Measurements from ENCODE around the gene MYO1D.

DNA sequence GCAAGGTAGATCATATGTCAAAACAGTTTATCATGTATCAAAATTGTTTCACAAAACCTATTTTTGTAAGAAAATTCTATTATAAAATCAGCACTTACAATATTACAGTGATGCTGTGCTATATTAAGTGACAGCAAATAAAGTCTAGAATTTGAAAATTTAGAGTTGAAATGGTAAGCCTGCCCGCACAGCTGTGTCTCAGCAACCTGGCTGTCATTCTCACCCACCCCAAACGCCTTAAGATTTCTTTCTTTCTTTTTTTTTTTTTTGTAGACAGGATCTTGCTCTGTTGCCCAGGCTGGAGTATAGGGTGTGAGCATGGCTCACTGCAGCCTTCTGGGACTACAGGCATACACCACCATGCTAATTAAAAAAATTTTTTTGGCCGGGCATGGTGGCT, 363.3 kb downstream of the MYO1D start:
- TF ChIP-seq, protein P1, sequence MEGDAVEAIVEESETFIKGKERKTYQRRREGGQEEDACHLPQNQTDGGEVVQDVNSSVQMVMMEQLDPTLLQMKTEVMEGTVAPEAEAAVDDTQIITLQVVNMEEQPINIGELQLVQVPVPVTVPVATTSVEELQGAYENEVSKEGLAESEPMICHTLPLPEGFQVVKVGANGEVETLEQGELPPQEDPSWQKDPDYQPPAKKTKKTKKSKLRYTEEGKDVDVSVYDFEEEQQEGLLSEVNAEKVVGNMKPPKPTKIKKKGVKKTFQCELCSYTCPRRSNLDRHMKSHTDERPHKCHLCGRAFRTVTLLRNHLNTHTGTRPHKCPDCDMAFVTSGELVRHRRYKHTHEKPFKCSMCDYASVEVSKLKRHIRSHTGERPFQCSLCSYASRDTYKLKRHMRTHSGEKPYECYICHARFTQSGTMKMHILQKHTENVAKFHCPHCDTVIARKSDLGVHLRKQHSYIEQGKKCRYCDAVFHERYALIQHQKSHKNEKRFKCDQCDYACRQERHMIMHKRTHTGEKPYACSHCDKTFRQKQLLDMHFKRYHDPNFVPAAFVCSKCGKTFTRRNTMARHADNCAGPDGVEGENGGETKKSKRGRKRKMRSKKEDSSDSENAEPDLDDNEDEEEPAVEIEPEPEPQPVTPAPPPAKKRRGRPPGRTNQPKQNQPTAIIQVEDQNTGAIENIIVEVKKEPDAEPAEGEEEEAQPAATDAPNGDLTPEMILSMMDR (IDR thresholded peaks at IDR 0.05; ENCODE audit: insufficient read depth, low read depth, low read length) = no peak
- TF ChIP-seq EZH2 (IDR thresholded peaks at IDR 0.05; ENCODE audit: insufficient read depth, low read length) = no peak
